GM12891 (cell line): ENCODE data around the gene YTHDF1.
A peak's percentile ranks its signal among the peaks of the same experiment; 100 is the strongest.

Experiments used
- DNase-seq: peaks from one replicate; pipeline ENCODE4 v3.0.0; 2011; ENCODE audit warnings: low spot score; ENCODE audit not compliant: insufficient read length
- FAIRE-seq: peaks from 2 replicates; lab custom pipeline; 2011; peaks lifted over from hg19 to GRCh38; lab: Jason Lieb, UNC
- PAX5 ChIP-seq: IDR thresholded peaks from 2 replicates; pipeline ENCODE4 v1.6.1; 2011; ENCODE audit warnings: low read length, moderate library complexity, mild to moderate bottlenecking; ENCODE audit not compliant: insufficient read depth, severe bottlenecking
- POLR2A ChIP-seq: IDR thresholded peaks from 2 replicates; pipeline ENCODE4 v1.6.1; 2011; ENCODE audit warnings: low read depth, low read length, control low read depth
- POLR2AphosphoS5 ChIP-seq: IDR thresholded peaks from 2 replicates; pipeline ENCODE4 v1.6.1; 2011; ENCODE audit warnings: low read depth, low read length, control low read depth
- POU2F2 ChIP-seq: IDR thresholded peaks from 2 replicates; pipeline ENCODE4 v1.6.1; 2011; ENCODE audit warnings: low read depth, mild to moderate bottlenecking, control low read depth, low read length, moderate library complexity
- SPI1 ChIP-seq: IDR thresholded peaks from 2 replicates; pipeline ENCODE4 v1.6.1; 2011; ENCODE audit warnings: low read depth, low read length, control low read depth
- TAF1 ChIP-seq: IDR thresholded peaks from 2 replicates; pipeline ENCODE4 v1.6.1; 2011; ENCODE audit warnings: low read depth, low read length, control low read depth

The YTHDF1 gene

DNA sequence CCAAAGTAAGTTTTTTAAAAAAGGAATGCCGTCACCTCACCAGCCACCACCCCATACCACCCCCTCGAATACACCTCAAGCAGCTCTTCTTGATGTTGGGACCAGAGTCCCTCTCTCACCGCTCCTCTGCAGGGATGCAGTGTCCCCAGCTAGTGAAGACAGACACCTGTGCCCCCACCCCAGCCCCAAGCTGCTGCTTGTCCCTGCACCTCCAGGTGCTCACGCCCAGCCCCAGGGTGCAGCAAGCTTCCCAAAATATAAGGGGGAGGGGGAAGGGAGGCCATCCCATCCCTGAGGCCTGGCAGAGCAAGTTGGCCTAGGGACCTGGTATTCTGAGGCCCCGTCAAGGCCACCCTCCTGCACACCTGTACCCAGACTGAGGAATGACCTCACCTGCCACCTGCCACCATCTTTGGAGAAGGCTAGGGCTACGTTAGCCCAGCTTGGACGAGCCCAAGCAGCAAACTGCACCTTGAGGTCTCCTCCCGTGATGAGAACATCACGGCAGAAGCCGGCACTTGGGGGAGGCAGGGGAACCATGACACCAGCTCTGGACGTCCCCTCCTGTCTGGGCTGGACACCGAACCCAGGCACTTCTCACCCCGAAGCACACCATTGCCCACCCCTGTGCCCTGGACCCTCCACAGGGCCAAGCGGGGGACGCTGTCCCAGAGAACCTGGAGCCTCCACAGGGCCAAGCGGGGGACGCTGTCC lies 25.9 kb downstream of the YTHDF1 start:
- TF ChIP-seq SPI1 (no peak), TAF1 (no peak), PAX5 (no peak), POU2F2 (no peak), POLR2AphosphoS5 (no peak), POLR2A (no peak)
- no peak for FAIRE-seq
- no peak for DNase-seq

- DNase-seq (no peak), FAIRE-seq (peak; percentile 13)
- TF ChIP-seq POLR2AphosphoS5 (no peak), POU2F2 (no peak), TAF1 (no peak), SPI1 (no peak), POLR2A (no peak), PAX5 (no peak)
Observed at GRCh38 chr20:63189322-63189642, 26.6 kb downstream of the YTHDF1 start.

DNA sequence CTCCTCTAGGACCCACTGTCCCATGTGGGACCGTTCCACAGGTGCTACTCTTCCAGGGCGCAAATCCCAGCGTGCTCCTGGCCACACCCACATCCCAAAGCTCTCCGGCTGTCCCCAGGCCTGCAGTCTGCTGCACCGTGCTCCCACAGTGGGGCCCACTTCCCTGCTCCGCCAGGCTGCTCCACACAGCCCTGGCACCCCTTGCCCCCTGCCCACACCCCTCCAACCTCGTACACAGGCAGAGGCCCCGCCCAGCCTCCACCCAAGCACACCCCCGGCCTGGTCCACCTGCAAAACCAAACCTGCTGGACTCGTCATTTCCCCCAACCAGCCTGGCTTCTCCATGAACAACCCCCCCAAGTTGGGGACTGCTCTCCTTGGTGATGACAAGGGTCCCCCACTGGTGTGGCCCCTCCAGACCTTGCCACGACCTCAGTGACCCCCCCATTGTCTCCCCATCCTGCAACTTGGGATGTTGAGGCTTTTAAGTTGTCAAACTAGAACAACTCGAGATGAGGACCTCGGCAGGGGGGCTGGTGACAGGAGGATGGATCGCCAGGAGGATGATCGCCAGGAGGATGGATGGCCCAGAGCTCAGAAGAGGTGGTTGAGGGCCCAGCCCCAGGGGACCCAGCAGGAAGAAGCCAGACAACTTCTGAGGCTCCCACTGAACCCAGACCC lies 27.1 kb downstream of the YTHDF1 start:
- TF ChIP-seq POLR2AphosphoS5, result no peak
- no peak for TF ChIP-seq PAX5
- no peak for TF ChIP-seq SPI1
- no peak for TF ChIP-seq TAF1
- no peak for TF ChIP-seq POLR2A
- TF ChIP-seq POU2F2, result no peak
- FAIRE-seq, result no peak
- no peak for DNase-seq

DNA sequence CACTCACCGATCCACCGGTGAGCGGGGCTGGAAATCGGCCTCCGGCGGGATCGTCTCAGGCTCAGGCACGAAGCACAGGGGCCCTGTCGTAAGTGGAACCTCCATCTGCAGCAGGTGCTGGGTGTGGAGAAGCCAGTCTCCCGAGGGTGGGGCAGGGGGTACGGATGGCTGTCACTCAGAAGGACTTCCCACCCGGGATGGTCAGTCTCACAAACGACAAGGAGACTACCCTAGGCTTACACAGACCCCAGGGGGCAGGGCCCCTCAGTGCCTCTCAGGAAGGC lies 27.8 kb downstream of the YTHDF1 start:
- FAIRE-seq (no peak), DNase-seq (no peak)
- TF ChIP-seq POU2F2 (no peak), SPI1 (no peak), TAF1 (no peak), POLR2AphosphoS5 (no peak), PAX5 (no peak), POLR2A (no peak)

GRCh38 chr20:63187338-63188158 lies 28.4 kb downstream of the YTHDF1 start:
- no peak for DNase-seq
- no peak for FAIRE-seq
- TF ChIP-seq PAX5 (no peak), TAF1 (no peak), POU2F2 (no peak), POLR2A (no peak), POLR2AphosphoS5 (no peak), SPI1 (no peak)

DNA sequence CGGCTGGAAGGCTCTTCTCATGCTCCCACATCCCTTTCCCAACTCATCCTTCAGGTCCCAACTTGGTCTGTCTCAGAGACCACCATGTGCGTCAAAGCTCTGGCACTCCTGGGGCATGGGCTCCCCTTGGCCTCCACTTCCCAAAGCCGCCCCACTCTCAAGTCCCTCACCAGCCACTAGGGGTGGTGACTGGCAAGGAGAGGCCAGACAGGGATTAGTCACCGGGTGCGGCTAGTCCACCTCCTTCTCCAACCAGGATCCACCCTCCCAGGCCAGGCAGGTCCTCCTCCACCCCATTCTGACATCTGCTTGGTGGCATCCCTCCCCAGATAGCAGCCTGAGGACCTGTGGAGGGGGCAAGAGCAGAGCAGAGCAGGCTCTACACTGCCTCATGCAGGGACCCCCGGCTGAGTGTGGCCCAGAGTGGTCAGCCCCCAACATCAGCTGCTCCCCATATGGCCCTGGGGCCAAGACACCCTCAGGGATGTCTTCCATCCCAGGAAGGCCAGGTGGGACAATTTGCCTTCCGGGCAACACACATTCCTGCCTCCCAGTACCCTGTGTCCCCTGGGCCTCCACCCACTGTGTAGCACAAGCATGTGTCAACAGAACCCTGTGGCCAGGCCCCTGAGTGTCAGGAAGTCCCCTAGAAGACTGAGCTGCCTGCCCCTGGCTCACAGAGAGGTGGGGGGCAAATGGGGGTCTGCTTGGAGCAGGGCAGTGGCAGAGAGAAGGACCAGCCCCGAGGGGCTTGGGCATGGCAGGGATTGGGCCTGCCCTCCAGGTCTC lies 29.2 kb downstream of the YTHDF1 start:
- TF ChIP-seq POU2F2 (no peak), PAX5 (no peak), TAF1 (no peak)
- DNase-seq (no peak), FAIRE-seq (no peak)

- TF ChIP-seq SPI1, result no peak
- TF ChIP-seq POLR2A, result no peak
- no peak for TF ChIP-seq TAF1
- TF ChIP-seq POU2F2, result no peak
- TF ChIP-seq PAX5, result no peak
- no peak for TF ChIP-seq POLR2AphosphoS5
- DNase-seq (no peak), FAIRE-seq (no peak)
Observed at GRCh38 chr20:63186084-63186483, 29.8 kb downstream of the YTHDF1 start.

GRCh38 chr20:63185215-63185796 lies 30.6 kb downstream of the YTHDF1 start:
- no peak for TF ChIP-seq POLR2A
- TF ChIP-seq SPI1, result no peak
- DNase-seq (no peak), FAIRE-seq (peak; percentile 67)

GRCh38 chr20:63183422-63184146 lies 32.3 kb downstream of the YTHDF1 start:
- DNase-seq (peak; percentile 75), FAIRE-seq (peak; percentile 81)
- no peak for TF ChIP-seq POU2F2
- TF ChIP-seq SPI1, result no peak
- no peak for TF ChIP-seq POLR2A
- no peak for TF ChIP-seq PAX5
- no peak for TF ChIP-seq TAF1
- TF ChIP-seq POLR2AphosphoS5, result no peak

DNA sequence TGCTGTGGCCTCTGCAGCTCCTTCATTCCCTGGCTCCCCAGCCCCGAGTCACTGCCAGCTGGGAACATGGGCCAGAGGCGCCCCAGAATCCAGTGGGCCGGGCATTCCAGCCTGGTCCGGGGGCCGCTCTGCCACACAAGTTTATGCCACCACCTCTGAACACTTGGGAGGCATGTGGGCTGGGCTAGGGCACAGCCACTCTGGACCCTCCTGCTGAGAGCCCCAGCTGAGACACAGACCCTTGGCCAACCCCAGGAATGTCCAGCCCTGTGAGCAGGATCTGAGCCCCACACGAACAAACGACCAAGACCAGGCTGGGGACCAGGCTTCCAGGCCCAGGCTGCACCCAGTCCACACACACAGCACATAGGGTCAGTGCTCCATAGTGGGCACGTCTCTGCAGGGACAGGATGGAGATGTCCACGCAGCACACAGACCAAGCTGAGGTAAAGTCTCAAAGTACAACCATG lies 33.0 kb downstream of the YTHDF1 start:
- no peak for TF ChIP-seq SPI1
- TF ChIP-seq TAF1, result no peak
- no peak for TF ChIP-seq PAX5
- TF ChIP-seq POU2F2, result no peak
- TF ChIP-seq POLR2A, result no peak
- no peak for TF ChIP-seq POLR2AphosphoS5
- DNase-seq (no peak), FAIRE-seq (peak; percentile 16)
